GM10847 (cell line): ENCODE results near the gene C16orf95.

ENCODE experiments used
- POLR2A ChIP-seq: IDR thresholded peaks from 2 replicates; pipeline ENCODE4 v1.6.1; 2011; ENCODE audit not compliant: insufficient read length; ENCODE audit errors: extremely low read depth

C16orf95 gene

GRCh38 chr16:87327798-87328495 is 10.8 kb upstream of the C16orf95 start:
- no peak for TF ChIP-seq POLR2A

GRCh38 chr16:87326151-87326571 is 9.0 kb upstream of the C16orf95 start:
- TF ChIP-seq POLR2A, result no peak

- TF ChIP-seq POLR2A, result no peak
Observed at GRCh38 chr16:87325423-87325858, 8.2 kb upstream of the C16orf95 start.

GRCh38 chr16:87324411-87325275 is 7.5 kb upstream of the C16orf95 start:
- TF ChIP-seq POLR2A, result no peak

GRCh38 chr16:87323727-87324410 is 6.7 kb upstream of the C16orf95 start:
- no peak for TF ChIP-seq POLR2A

- TF ChIP-seq POLR2A, result no peak
Observed at GRCh38 chr16:87322833-87323726, 5.9 kb upstream of the C16orf95 start.

- no peak for TF ChIP-seq POLR2A
Observed at GRCh38 chr16:87322360-87322759, 5.2 kb upstream of the C16orf95 start.

- TF ChIP-seq POLR2A, result no peak
Observed at GRCh38 chr16:87321336-87322107, 4.3 kb upstream of the C16orf95 start.

GRCh38 chr16:87320510-87321227 is 3.5 kb upstream of the C16orf95 start:
- no peak for TF ChIP-seq POLR2A

- no peak for TF ChIP-seq POLR2A
Observed at GRCh38 chr16:87319997-87320491, 2.9 kb upstream of the C16orf95 start.

GRCh38 chr16:87319011-87319410 is 1.8 kb upstream of the C16orf95 start:
- no peak for TF ChIP-seq POLR2A

GRCh38 chr16:87317750-87318644 is 805 bp upstream of the C16orf95 start:
- no peak for TF ChIP-seq POLR2A
